Right kidney (tissue), 1 donor: ENCODE results near the gene S100A1.
"Not testable (repeated sequence)": the region's sequence is repeated elsewhere in the genome, so short reads cannot be mapped to it uniquely, and the experiment has no call there.

Experiments used
- DNase-seq: peaks from one replicate; pipeline ENCODE4 v3.0.0-alpha.2; 2016

S100A1 gene

GRCh38 chr1:153652805-153653500 lies 24.7 kb downstream of the S100A1 start:
- DNase-seq = no peak

DNA sequence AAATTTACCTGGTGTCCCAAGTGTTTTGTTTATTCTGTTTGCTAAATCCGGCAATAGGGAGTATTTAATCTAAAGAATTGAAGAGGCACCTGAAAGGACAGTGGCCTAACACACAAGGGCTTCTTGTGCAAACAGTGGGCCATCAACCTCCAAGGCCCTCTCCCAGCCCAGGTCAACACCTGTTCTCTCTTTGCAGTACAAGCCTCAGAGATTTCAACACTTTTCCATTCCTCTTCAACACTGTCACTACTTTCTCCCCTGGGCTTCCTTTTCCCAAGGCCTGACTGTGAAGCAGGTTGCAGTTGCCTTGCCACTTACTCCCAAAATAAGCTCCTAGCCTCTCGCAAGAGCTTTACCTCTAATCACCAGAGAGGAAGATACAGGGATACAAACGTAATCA lies 27.1 kb downstream of the S100A1 start:
- DNase-seq = no peak

DNA sequence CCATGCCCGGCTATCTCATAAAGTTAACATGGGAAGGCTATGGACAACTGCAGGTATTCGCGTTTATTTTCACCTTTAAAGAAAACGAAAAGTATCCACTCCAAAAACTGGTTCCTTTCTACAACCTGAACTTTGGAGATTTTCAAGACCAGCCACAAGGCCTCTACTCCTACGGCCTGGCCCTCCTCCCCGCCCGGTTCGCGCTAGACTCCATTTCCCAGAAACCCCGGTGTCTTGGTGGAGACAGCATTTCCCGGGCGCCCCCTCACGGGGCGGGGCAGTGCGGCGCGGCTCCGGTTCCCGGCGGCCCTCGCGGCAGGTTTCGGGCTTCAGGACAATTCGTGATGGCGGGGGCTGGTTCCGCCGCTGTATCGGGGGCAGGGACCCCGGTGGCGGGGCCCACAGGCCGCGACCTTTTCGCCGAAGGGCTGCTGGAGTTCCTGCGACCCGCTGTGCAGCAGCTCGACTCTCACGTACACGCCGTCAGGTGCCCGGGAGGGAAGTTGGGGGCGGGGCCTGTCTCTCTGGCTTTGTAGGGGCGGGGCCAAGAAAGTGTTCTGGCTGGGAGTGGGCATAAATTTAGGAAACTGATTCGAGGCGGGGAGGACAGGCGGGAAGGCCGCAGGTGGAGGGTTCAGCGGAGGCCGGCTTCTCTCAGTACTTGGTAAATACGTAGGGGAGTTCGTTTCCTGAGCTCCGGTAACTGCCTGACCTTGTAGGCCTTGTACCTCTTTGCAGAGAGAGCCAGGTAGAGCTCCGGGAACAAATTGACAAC lies 30.4 kb downstream of the S100A1 start, which contains the start of gene SNAPIN:
SNAPIN (plus strand) TSS at position 304 of the 775 bp plus-strand sequence; CDS start at position 345, 41 bp downstream.
- peak; percentile 98 for DNase-seq

GRCh38 chr1:153659175-153659534 lies 30.9 kb downstream of the S100A1 start:
- no peak for DNase-seq

GRCh38 chr1:153659656-153660055 lies 31.4 kb downstream of the S100A1 start:
- no peak for DNase-seq

DNA sequence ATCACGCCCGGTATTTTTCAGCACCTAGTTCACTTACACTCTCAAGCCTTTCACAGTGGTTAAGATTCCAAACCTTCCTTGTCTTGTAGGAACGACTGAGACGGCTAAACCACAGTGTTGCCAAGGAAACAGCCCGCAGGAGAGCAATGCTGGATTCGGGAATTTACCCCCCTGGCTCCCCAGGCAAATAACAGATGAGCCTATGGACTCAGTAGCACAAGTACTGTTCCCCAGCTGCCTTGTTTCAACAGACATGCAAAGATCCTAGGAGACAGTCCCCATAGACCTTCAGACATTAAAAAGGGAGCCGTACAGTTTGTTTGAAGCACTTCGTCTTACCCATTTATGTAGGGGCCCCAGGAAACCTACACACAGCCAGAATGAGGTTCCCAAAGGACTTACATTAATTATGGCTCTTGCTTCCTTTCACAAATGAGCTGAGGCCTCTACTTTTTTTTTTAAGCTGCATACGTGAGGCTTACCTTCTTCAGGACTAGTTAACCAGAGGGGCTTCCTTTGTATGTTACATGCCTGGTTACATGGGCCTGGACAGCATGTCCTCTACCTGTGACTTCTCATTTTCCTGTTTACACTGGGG lies 33.0 kb downstream of the S100A1 start:
- DNase-seq = no peak

DNA sequence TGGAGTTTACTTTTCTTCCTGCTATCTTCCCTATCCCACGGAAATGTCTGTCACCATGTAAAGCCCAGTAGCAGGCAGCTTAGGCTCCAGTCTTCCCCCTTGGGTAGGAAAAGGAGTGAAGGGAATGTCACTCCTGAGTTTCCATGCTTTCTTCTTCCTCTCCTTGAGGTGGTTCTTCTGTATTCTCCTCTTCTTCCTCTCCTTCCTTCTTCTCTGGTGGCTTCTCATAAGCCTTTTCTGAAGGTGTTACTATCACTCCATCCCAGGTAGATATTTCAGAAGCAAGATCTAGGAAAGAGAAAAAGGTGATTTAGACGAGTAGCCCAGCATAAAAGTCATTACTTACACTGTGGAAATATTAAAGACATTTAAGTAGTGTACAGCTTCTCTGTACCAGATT lies 34.0 kb downstream of the S100A1 start:
- DNase-seq = no peak

DNA sequence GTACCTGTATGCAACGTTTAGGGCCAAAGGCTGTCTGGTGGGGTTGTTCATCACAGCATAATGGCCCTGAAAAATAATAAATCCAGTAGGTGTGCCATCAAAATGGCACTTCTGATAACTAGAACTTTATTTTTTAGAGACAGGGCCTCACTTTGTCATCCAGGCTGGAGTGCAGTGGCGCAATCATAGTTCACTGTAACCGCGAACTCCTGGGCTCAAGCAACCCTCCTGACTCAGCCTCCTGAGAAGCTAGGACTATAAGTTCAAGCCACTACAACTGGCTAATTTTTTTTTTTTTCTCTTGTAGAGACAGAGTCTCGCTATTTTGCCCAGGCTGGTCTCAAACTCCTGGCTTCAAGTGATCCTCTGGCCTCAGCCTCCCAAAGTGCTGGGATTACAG lies 35.0 kb downstream of the S100A1 start:
- DNase-seq = no peak

DNA sequence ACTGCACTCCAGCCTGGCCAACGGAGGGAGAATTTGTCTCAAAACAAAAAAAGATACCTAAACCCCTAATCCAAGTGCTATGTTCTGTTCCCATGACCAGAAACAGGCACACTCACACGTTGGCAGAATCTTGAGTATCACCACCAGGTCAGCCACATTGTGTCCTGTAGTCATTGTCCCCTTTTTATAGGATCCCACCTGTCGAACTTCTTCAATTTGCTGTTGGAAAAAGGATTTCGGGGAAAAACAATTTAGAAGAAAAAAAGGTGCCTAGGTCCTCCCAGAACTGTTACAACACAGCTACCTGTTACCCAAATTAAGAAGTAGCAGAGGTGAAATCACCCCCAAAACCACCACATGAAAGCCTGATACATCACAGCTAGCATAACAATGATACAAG lies 39.2 kb downstream of the S100A1 start:
- DNase-seq = no peak

DNA sequence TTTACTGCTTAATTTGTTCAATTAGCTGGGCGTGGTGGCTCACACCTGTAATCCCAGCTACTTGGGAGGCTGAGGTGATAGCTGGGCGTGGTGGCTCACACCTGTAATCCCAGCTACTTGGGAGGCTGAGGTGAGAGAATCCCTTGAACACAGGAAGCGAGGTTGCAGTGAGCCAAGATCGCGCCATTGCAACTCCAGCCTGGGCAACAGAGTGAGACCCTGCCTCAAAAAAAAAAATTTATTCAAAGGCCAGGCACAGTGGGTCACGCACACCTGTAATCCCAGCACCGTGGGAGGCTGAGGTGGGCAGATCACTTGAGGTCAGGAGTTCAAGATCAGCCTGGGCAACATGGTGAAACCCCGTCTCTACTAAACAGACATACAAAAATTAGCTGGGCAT lies 40.4 kb downstream of the S100A1 start:
- DNase-seq = not testable (repeated sequence)

GRCh38 chr1:153669606-153670005 lies 41.4 kb downstream of the S100A1 start:
- no peak for DNase-seq

DNA sequence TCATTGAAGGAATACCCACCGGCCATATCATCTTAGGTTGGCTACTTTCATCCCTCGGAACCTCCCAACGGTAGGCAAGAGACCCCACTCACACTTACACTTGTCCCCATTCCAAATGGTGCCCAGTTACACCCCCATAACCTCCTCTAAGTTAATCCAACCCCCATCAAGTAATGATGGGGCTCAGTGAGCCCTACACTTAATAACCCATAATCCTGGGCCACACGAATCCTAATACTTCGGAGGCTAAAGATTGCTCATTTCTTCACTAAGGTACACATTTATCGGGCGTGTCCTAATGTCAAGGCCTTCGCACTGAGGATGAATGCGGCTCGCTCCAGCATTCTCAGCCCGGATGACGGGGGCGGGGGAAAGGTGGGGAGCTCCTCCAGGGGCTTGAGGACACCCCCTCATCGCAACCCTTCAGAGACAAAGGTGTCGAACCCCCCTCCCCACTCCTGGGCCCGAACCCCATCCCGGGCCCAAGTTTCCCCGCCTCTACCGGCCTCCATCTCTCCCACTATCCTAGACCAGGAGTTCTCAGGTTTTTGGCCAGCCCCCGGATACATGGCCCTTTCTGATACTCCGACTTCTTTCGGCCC lies 42.1 kb downstream of the S100A1 start:
- no peak for DNase-seq

- DNase-seq = peak; percentile 93
Observed at GRCh38 chr1:153670859-153671627, 42.8 kb downstream of the S100A1 start, which contains the start of gene ILF2. Gene ILF2, minus strand, starts transcription at chr1:153670993. Its CDS starts 71 bp downstream, at chr1:153670922.

GRCh38 chr1:153671628-153672353 lies 43.6 kb downstream of the S100A1 start:
- DNase-seq = peak; percentile 28

GRCh38 chr1:153673511-153673910 lies 45.3 kb downstream of the S100A1 start:
- no peak for DNase-seq

DNA sequence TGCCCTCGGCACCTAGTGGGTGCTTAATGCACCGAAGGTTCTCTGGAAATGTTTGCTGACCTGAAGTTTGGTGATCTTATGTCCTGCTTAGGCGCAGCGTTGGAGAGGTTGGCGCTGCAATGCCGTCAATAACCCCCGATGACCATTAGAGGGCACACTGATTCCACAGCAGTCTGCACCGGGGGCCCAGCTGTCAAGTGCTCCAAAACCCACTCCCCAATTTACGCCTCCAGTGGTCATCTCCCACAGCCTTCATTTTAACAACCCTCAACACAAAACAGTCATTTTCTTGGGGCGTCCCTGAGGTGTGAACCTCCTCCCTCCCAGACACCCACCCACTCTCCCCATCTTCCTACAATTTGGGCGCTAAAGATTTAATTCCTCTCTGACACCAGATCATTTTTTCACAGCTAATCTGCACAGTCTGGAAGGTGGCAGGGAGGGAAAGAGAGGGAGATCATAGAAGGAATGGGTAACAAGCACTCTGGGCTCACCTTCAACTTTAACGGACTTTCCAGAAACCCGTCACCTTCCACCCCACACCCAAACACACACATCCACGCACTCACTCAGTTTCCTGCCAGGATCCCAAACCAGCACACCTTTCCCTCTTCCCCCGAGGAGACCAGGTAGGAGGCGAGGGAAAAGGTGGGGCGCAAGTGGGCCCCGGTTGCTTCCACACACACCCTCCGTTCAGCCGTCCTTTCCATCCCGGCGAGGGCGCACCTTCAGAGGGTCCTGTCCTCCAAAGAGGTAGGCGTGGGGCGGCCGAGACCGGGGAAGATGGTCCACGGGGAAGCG lies 49.7 kb downstream of the S100A1 start:
- peak; percentile 63 for DNase-seq

DNA sequence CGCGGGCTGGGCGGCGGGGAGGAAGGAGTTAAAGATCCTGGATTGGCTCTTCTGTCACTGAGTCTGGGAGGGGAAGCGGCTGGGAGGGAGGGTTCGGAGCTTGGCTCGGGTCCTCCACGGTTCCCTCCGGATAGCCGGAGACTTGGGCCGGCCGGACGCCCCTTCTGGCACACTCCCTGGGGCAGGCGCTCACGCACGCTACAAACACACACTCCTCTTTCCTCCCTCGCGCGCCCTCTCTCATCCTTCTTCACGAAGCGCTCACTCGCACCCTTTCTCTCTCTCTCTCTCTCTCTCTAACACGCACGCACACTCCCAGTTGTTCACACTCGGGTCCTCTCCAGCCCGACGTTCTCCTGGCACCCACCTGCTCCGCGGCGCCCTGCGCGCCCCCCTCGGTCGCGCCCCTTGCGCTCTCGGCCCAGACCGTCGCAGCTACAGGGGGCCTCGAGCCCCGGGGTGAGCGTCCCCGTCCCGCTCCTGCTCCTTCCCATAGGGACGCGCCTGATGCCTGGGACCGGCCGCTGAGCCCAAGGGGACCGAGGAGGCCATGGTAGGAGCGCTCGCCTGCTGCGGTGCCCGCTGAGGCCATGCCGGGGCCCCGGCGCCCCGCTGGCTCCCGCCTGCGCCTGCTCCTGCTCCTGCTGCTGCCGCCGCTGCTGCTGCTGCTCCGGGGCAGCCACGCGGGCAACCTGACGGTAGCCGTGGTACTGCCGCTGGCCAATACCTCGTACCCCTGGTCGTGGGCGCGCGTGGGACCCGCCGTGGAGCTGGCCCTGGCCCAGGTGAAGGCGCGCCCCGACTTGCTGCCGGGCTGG lies 50.5 kb downstream of the S100A1 start, which contains the start of gene NPR1:
NPR1 (plus strand) TSS at position 170 of the 818 bp plus-strand sequence; CDS start at position 591, 421 bp downstream.
- peak; percentile 84 for DNase-seq

GRCh38 chr1:153679337-153680119 lies 51.3 kb downstream of the S100A1 start:
- DNase-seq = peak; percentile 85

DNA sequence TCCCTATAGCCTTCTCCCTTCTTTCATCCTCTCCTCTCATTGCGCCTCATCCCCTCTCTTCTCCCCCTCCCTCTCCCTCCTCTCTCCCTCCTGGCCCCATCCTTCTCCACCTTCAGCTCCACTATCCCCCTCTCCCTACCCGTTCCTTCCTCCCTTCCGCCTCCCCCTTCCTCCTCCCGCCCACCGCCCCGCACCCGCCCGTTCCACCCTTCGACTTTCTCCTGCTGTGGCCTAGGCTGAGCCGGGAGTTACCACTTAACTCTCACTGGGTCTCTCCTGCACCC lies 51.8 kb downstream of the S100A1 start:
- DNase-seq = no peak
